ENCODE measurements around the gene OLFML2B. TPM values are rescaled to one million over a fixed set of nuclear protein-coding genes. Genes with fewer than 3 reads are reported as not detected.

OLFML2B gene
- total and polyA plus RNA-seq, 2 of the 13 experiments (the other 11 are each of a cell fraction or from before 2014, with no cell fraction given): not detected

- no TSS peak for BruUV-seq (replicated peaks)
- Histone ChIP-seq H3K4me1 (ENCODE audit: insufficient read depth, low read length) (no peaks in the 10 kb centered on the region), H3K27me3 (ENCODE audit: control insufficient read depth in 1 of 2, insufficient read depth in 2 of 2, low read length in 2 of 2) (no peaks in the 10 kb centered on the region; a peak in 1 of 5 replicates), H3K9me3 (ENCODE audit: low read length) (no peaks in the 10 kb centered on the region), H4K20me1 (ENCODE audit: insufficient read depth, low read length) (no peaks in the 10 kb centered on the region), H3K79me2 (ENCODE audit: insufficient read depth, low read length) (no peaks in the 10 kb centered on the region), H2AFZ (ENCODE audit: low read length) (no peak overlapping the region), H3K36me3 (replicated peaks in 1 of 2; ENCODE audit: control insufficient read depth in 1 of 2, insufficient read depth in 2 of 2, low read length in 2 of 2) (no peaks in the 10 kb centered on the region), H3K4me3 (replicated peaks in 1 of 3; ENCODE audit: insufficient read depth in 1 of 3, low read depth in 2 of 3, low read length in 3 of 3) (no peak overlapping the region), H3K9ac (ENCODE audit: insufficient read depth, low read depth, low read length) (no peak overlapping the region), H3K4me2 (ENCODE audit: low read depth, low read length) (no peak overlapping the region), H3K27ac (ENCODE audit: extremely low read length, insufficient read depth, low read length) (no peak overlapping the region)
- no peak for TF ChIP-seq MTA3 (CRISPR knock-in tag; IDR thresholded peaks at IDR 0.05)
- no peak for TF ChIP-seq ZBTB8A (CRISPR knock-in tag; IDR thresholded peaks at IDR 0.05; ENCODE audit: borderline replicate concordance, low read depth)
- DNase-seq (ENCODE audit: low spot score): no peak
- ChIA-PET POLR2A (no interaction called here), CTCF (ENCODE audit: low intra/inter-chr PET ratio, low total read pairs) (no interaction called here)
- no peak for ATAC-seq
- 0% methylated on average over 1 of the region's 1 CpG for WGBS (ENCODE audit: low lambda C conversion rate)
- FAIRE-seq: no peak
- in situ Hi-C loops (cut with HindIII; ENCODE audit: extremely low pct_ligation_motif_present, low pct_unique_long_range_greater_than_20kb) (no loop called here), intact Hi-C loops (cut with micrococcal nuclease; ENCODE audit: unreplicated experiment) (no loop called here)
These were observed 18.7 kb upstream of the OLFML2B start for GRCh38 chr1:162042361-162042760.

DNA sequence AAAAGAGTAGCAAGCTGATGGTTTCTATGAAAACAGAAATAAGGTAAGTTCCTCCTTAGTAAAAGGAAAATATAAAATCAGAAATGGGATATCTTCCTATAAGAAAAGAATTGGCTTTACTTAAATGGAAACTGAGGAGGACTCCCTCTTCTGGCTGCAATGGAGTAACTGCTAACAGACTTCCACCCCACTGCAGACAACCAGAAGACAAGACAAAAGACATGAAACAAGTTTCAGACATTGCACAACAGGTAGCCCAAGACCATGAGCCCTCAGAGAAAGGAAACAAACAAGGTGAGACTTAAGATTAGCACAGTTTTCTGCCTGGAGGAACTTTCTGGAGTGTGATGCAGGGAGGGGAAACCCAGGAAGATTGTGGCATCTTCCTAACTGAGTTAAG lies 17.0 kb upstream of the OLFML2B start:
- H4K20me1 ChIP-seq (ENCODE audit: insufficient read depth, low read length): no peaks in the 10 kb centered on the region
- no TSS peak for BruUV-seq (replicated peaks)
- peaks cover 11% of the 10 kb centered on the region for H3K4me1 ChIP-seq (ENCODE audit: insufficient read depth, low read length)
- H3K79me2 ChIP-seq (ENCODE audit: insufficient read depth, low read length): no peaks in the 10 kb centered on the region
- ChIA-PET CTCF (ENCODE audit: low intra/inter-chr PET ratio, low total read pairs) (no interaction called here), POLR2A (no interaction called here)
- H3K4me2 ChIP-seq (ENCODE audit: low read depth, low read length): no peak overlapping the region
- no peak overlapping the region for H2AFZ ChIP-seq (ENCODE audit: low read length)
- no peak overlapping the region for H3K27ac ChIP-seq (ENCODE audit: extremely low read length, insufficient read depth, low read length)
- intact Hi-C loops (cut with micrococcal nuclease; ENCODE audit: unreplicated experiment) (loop anchor here (1.0 kb wide), 1 partner anchor 172 kb away; no protein-coding TSS in a partner anchor), in situ Hi-C loops (cut with HindIII; ENCODE audit: extremely low pct_ligation_motif_present, low pct_unique_long_range_greater_than_20kb) (no loop called here)
- no peak overlapping the region for H3K9ac ChIP-seq (ENCODE audit: insufficient read depth, low read depth, low read length)
- H3K27me3 ChIP-seq (ENCODE audit: control insufficient read depth in 1 of 2, insufficient read depth in 2 of 2, low read length in 2 of 2): no peaks in the 10 kb centered on the region; a peak in 1 of 5 replicates
- H3K4me3 ChIP-seq (replicated peaks in 1 of 3; ENCODE audit: insufficient read depth in 1 of 3, low read depth in 2 of 3, low read length in 3 of 3): no peak overlapping the region
- FAIRE-seq (no peak), DNase-seq (ENCODE audit: low spot score) (peak; percentile 12), ATAC-seq (peak; percentile 56; the same call in 2 of the 3 replicates)
- no peaks in the 10 kb centered on the region for H3K36me3 ChIP-seq (replicated peaks in 1 of 2; ENCODE audit: control insufficient read depth in 1 of 2, insufficient read depth in 2 of 2, low read length in 2 of 2)
- no peaks in the 10 kb centered on the region for H3K9me3 ChIP-seq (ENCODE audit: low read length)
- TF ChIP-seq ZFP41 (CRISPR knock-in tag; IDR thresholded peaks at IDR 0.05; ENCODE audit: borderline replicate concordance) (no peak), STAG1 (CRISPR knock-in tag; IDR thresholded peaks at IDR 0.05) (peak; percentile 15; the same call in 1 of the 2 replicates), ZMYM4 (CRISPR knock-in tag; IDR thresholded peaks at IDR 0.05) (no peak), SMC3 (IDR thresholded peaks at IDR 0.05; ENCODE audit: low read length) (peak; percentile 12; the same call in 1 of the 2 replicates)
- TF ChIP-seq, protein P1, sequence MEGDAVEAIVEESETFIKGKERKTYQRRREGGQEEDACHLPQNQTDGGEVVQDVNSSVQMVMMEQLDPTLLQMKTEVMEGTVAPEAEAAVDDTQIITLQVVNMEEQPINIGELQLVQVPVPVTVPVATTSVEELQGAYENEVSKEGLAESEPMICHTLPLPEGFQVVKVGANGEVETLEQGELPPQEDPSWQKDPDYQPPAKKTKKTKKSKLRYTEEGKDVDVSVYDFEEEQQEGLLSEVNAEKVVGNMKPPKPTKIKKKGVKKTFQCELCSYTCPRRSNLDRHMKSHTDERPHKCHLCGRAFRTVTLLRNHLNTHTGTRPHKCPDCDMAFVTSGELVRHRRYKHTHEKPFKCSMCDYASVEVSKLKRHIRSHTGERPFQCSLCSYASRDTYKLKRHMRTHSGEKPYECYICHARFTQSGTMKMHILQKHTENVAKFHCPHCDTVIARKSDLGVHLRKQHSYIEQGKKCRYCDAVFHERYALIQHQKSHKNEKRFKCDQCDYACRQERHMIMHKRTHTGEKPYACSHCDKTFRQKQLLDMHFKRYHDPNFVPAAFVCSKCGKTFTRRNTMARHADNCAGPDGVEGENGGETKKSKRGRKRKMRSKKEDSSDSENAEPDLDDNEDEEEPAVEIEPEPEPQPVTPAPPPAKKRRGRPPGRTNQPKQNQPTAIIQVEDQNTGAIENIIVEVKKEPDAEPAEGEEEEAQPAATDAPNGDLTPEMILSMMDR (CRISPR knock-in tag; IDR thresholded peaks at IDR 0.05): peak; percentile 35
- TF ChIP-seq, protein P2, sequence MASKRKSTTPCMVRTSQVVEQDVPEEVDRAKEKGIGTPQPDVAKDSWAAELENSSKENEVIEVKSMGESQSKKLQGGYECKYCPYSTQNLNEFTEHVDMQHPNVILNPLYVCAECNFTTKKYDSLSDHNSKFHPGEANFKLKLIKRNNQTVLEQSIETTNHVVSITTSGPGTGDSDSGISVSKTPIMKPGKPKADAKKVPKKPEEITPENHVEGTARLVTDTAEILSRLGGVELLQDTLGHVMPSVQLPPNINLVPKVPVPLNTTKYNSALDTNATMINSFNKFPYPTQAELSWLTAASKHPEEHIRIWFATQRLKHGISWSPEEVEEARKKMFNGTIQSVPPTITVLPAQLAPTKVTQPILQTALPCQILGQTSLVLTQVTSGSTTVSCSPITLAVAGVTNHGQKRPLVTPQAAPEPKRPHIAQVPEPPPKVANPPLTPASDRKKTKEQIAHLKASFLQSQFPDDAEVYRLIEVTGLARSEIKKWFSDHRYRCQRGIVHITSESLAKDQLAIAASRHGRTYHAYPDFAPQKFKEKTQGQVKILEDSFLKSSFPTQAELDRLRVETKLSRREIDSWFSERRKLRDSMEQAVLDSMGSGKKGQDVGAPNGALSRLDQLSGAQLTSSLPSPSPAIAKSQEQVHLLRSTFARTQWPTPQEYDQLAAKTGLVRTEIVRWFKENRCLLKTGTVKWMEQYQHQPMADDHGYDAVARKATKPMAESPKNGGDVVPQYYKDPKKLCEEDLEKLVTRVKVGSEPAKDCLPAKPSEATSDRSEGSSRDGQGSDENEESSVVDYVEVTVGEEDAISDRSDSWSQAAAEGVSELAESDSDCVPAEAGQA (IDR thresholded peaks at IDR 0.05; ENCODE audit: low read depth): no peak
- TF ChIP-seq, protein P2 (CRISPR knock-in tag; IDR thresholded peaks at IDR 0.05; ENCODE audit: borderline replicate concordance): no peak
